ENCODE measurements around the gene TTN. TPM values are rescaled to one million over a fixed set of nuclear protein-coding genes. Genes with fewer than 3 reads are reported as not detected.

TTN gene
- total and polyA plus RNA-seq, 10 of the 15 experiments (the other 5 are each of a cell fraction or from before 2014, with no cell fraction given) = 0.15 to 9.0 (median 1.8) TPM

Other genes with a start within 250 kb of the TTN start
- 6.2 and 6.9 TPM in 2 replicates for gene CCDC141, start 242.7 kb upstream of the TTN start, total RNA-seq (2014; rRNA removed)
- 10.2 and 10.4 TPM in 2 replicates for gene CCDC141, start 242.7 kb upstream of the TTN start, total RNA-seq (2014; rRNA removed; fragmentation: Illumina TruSeq; extraction: Trizol)
- 9.6 and 12.5 TPM in 2 replicates for gene CCDC141, start 242.7 kb upstream of the TTN start, total RNA-seq (2021)
- gene CCDC141, start 242.7 kb upstream of the TTN start, polyA plus RNA-seq (2011; rRNA removed) = 3.5 and 4.8 TPM in 2 replicates
- 2.1 and 2.8 TPM in 2 replicates for gene CCDC141, start 242.7 kb upstream of the TTN start, polyA plus RNA-seq (2014; fragmentation: Illumina TruSeq; extraction: Trizol)
- gene CCDC141, start 242.7 kb upstream of the TTN start, polyA plus RNA-seq (2014; fragmentation: Nextera tagmentation; extraction: Ambion mirVana) = 1 to 10 TPM in 1 of 2 experiments, under 1 TPM in 1; 0.84 to 2.1 TPM
- 1.9 and 2.0 TPM in 2 replicates for gene CCDC141, start 242.7 kb upstream of the TTN start, polyA plus RNA-seq (2014; rRNA removed)
- gene CCDC141, start 242.7 kb upstream of the TTN start, polyA plus RNA-seq (2016; fragmentation: Nextera tagmentation; extraction: Ambion mirVana) = 1 to 10 TPM; 3.7 to 3.9 TPM

Data from GM12878 (cell line).